Metanephros (tissue), 1 donor: Measurements from ENCODE around the gene SETDB2. TPM values are rescaled to one million over a fixed set of nuclear protein-coding genes. Genes with fewer than 3 reads are reported as not detected.

Experiments used
- total RNA-seq: library from RNA; depleted of rRNA; stranded (reverse); fragments of >200 nt; gene quantifications from one replicate; pipeline ENCODE4 v1.2.3, GENCODE V29; 2014

The SETDB2 gene
- 20.1 TPM for total RNA-seq

GRCh38 chr13:49443704-49444523, at the start of gene SETDB2, which contains the start of gene CAB39L:
SETDB2 (plus strand) TSS chr13:49444274; CDS start chr13:49451894, 7,620 bp downstream.
CAB39L (minus strand) TSS chr13:49444064; CDS start chr13:49382910, 61,154 bp downstream.

GRCh38 chr13:49495783-49496762, 52.0 kb downstream of the SETDB2 start, which contains the start of gene PHF11:
PHF11 (plus strand) TSS chr13:49495953; CDS start chr13:49496002, 49 bp downstream.

Other genes starting within 250 kb of the SETDB2 start
- gene MLNR, start 223.9 kb upstream of the SETDB2 start, total RNA-seq: not detected
- gene CDADC1, start 196.3 kb upstream of the SETDB2 start, total RNA-seq: 7.7 TPM
- gene CAB39L, start 210 bp upstream of the SETDB2 start, total RNA-seq: 15.6 TPM
- 23.5 TPM for gene PHF11, start 51.7 kb downstream of the SETDB2 start, total RNA-seq
- 19.9 TPM for gene RCBTB1, start 141.3 kb downstream of the SETDB2 start, total RNA-seq
- 1.1 TPM for gene ARL11, start 184.2 kb downstream of the SETDB2 start, total RNA-seq
- 47.3 TPM for gene EBPL, start 247.2 kb downstream of the SETDB2 start, total RNA-seq